Body of pancreas (tissue), 4 donors: ENCODE measurements around the gene SAPCD1.
A peak's percentile ranks its signal among the peaks of the same experiment; 100 is the strongest.

Experiments used
- CTCF ChIP-seq, 7 experiments: fragments of 450-650 bp in 4 of 7; fragments of 200-600 bp in 3 of 7; sonication (generic) in 3 of 7; IDR thresholded peaks; one replicate each; pipeline ENCODE4 v1.5.1; 2016 to 2019; ENCODE audit warnings: antibody characterized with exemption in 7 of 7
- POLR2A ChIP-seq, 3 donors: fragments of 450-650 bp; IDR thresholded peaks; one replicate each; pipeline ENCODE4 v1.6.1; 2016; ENCODE audit warnings: antibody characterized with exemption in 3 of 3, mild to moderate bottlenecking in 2 of 3

GRCh38 chr6:31717499-31718222, 44.8 kb upstream of the SAPCD1 start:
- TF ChIP-seq CTCF (IDR thresholded peaks at IDR 0.05) (peak in 4 of 7 experiments; percentile 19 to 27 (median 22)), POLR2A (IDR thresholded peaks at IDR 0.05) (no peak)
